Measurements from ENCODE around the gene EXOC3.

Gene EXOC3

DNA sequence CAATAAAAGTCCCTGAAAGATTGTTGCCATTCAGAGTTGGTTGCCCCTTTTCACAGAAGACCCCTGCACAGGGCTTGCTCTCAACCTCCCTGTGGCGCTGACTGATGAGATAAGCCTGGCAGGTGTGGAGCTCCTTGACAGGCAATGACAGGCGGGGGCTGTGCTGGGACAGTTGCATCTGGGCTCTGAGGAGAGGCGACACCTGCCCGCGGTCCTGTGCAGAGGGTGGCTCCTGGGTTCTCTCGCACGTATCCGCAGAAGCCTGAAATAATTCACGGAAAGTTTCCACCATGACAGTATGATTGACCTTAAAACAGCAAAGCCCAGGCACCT lies 19.8 kb upstream of the EXOC3 start:
- Histone ChIP-seq H3K4me3 (ENCODE audit: low read length) (no peak overlapping the region), H3K27ac (ENCODE audit: low read depth, low read length) (no peak overlapping the region), H3K4me1 (ENCODE audit: control insufficient read depth, insufficient read depth, low read length) (no peaks in the 10 kb centered on the region), H3K9ac (ENCODE audit: low read length) (no peak overlapping the region), H3K36me3 (ENCODE audit: control insufficient read depth, insufficient read depth, low read length) (no peaks in the 10 kb centered on the region), H3K27me3 (ENCODE audit: control insufficient read depth, insufficient read depth, low read length) (no peaks in the 10 kb centered on the region)

DNA sequence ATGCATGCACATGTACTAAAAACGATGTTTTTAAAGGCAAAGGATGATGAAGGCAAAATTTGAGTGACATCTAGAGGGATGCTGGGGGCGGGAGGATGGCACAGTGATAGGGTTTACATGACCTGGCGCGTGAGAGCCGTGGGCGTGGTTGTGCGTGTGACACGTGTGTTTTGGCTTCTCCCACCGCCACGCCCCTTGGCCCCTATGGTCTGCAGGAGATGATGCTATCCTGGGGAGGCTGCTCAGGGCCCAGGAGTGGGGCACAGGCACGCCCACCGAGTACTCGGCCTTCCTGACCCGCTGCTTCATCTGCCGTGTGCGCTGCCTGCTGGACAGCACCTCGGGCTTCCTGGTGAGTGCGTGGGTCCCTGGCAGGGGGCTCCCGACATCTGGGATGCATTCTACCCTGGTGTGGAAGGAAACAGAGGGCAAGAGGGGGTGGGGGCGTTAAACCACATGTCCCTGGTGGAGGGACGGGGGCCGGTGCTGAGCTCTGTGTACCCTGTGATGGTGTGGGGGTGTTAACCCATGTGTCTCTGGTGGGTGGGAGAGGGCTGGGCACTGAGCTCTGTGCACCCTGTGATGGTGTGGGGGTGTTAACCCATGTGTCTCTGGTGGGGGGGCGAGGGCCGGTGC lies 19.2 kb upstream of the EXOC3 start:
- Histone ChIP-seq H3K27me3 (ENCODE audit: control insufficient read depth, insufficient read depth, low read length) (no peaks in the 10 kb centered on the region), H3K4me1 (ENCODE audit: control insufficient read depth, insufficient read depth, low read length) (no peaks in the 10 kb centered on the region), H3K9ac (ENCODE audit: low read length) (no peak overlapping the region), H3K27ac (ENCODE audit: low read depth, low read length) (no peak overlapping the region), H3K36me3 (ENCODE audit: control insufficient read depth, insufficient read depth, low read length) (no peaks in the 10 kb centered on the region), H3K4me3 (ENCODE audit: low read length) (no peak overlapping the region)

DNA sequence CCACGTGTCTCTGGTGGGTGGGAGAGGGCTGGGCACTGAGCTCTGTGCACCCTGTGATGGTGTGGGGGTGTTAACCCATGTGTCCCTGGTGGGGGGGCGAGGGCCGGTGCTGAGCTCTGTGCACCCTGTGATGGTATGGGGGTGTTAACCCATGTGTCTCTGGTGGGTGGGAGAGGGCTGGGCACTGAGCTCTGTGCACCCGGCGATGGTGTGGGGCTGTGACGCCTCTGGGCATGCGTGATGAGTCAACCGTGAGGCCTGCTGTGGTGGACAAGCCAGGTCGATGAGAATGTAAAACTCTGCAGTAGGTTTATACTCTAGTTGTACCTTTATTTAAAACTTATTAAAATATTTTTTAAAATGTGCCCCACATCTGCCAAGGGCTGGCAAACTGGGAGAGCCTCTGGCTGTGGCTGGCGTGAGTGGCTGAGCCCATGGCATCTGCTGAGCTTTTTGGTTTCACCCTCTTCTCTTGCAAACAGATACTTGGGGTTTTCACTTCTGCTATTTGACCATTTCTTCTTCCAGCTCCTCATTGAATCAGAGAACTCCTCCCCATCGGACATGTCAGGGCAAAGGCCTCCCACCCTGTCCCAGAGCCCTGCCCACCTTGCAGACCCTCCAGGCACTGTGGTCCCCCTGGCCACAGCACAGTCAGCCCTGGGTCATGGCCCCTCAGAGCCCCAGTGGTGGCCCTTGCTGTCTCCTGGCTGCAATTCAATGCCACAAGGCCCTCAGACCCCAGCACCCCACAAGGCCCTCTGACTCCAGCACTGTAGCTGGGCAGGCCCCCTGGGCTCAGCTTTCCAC lies 18.5 kb upstream of the EXOC3 start:
- Histone ChIP-seq H3K4me1 (ENCODE audit: control insufficient read depth, insufficient read depth, low read length) (no peaks in the 10 kb centered on the region), H3K27me3 (ENCODE audit: control insufficient read depth, insufficient read depth, low read length) (no peaks in the 10 kb centered on the region), H3K27ac (ENCODE audit: low read depth, low read length) (no peak overlapping the region), H3K4me3 (ENCODE audit: low read length) (no peak overlapping the region), H3K36me3 (ENCODE audit: control insufficient read depth, insufficient read depth, low read length) (no peaks in the 10 kb centered on the region), H3K9ac (ENCODE audit: low read length) (no peak overlapping the region)

DNA sequence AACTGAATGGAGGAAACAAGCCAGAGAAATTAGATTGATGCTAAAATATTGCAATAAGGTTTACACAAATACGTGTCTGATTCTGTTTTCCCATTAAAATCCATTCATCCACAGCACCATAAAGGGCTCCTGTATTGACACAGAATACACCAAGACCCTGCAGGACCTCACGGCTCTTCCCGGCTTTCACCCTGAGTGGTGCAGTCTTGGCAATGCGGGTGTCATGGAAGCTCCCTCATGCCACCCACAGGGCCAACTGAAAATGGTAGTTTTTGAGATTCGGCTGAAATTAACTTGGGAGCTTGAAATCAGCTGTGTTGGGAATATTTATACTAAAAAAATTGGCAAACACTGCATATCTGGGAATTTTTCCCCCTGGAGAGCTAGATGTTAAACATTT lies 17.3 kb upstream of the EXOC3 start:
- Histone ChIP-seq H3K27ac (ENCODE audit: low read depth, low read length) (no peak overlapping the region), H3K36me3 (ENCODE audit: control insufficient read depth, insufficient read depth, low read length) (no peaks in the 10 kb centered on the region), H3K4me1 (ENCODE audit: control insufficient read depth, insufficient read depth, low read length) (no peaks in the 10 kb centered on the region), H3K4me3 (ENCODE audit: low read length) (no peak overlapping the region), H3K9ac (ENCODE audit: low read length) (no peak overlapping the region), H3K27me3 (ENCODE audit: control insufficient read depth, insufficient read depth, low read length) (no peaks in the 10 kb centered on the region)

DNA sequence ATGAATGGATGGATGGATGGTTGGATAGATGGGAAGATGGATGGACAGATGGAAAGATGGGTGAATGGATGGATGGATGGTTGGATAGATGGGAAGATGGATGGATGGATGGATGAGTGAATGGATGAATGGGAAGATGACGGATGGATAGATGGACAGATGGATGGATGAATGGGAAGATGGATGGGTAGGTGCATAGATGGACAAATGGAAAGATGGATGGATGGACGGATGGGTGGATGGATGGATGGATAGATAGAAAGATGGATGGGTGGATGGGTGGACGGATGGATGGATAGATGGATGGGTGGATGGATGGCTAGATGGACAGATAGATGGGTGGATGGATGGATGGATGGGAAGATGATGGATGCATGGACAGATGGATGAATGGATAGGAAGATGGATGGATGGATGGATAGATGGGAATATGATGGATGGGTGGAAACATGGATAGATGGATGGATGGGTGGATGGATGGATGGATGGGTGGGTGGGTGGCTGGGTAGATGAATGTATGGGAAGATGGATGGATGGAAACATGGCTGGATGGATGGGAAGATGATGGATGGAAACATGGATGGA lies 16.5 kb upstream of the EXOC3 start:
- no peaks in the 10 kb centered on the region for H3K27me3 ChIP-seq (ENCODE audit: control insufficient read depth, insufficient read depth, low read length)
- H3K36me3 ChIP-seq (ENCODE audit: control insufficient read depth, insufficient read depth, low read length), result no peaks in the 10 kb centered on the region
- no peak overlapping the region for H3K9ac ChIP-seq (ENCODE audit: low read length)
- H3K4me1 ChIP-seq (ENCODE audit: control insufficient read depth, insufficient read depth, low read length), result no peaks in the 10 kb centered on the region
- H3K27ac ChIP-seq (ENCODE audit: low read depth, low read length), result no peak overlapping the region
- no peak overlapping the region for H3K4me3 ChIP-seq (ENCODE audit: low read length)

DNA sequence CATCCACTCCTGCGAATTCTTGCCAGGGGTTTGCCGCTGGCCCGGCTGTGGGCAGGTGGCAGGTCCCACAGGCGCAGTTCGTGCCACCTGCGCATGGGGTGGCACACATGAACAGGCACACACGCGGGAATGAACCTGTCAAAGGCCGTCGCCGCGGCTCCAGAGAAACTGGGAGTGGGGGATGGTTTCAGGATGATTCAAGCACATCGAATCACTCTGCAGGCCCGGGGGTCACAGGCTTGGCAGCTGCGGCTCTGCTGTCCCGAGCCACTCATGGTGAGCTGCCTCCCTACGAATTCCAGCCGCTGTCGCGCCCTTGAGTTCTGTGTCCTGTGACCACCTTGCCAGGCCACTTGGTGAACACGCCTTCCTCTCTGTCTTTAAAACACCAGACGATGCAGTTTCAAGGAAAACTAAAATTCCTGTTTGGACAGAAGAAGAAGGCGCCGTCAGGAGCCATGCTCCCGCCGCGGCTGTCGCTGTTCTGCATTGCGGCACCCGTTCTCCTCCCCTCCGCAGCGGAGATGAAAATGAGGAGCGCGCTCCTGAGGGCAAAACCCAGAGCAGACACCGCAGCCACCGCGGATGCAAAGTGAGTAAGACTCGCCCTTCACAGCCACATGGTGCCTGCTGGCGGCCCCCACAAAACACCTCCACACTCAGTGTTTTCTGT lies 15.4 kb upstream of the EXOC3 start:
- Histone ChIP-seq H3K4me3 (ENCODE audit: low read length) (no peak overlapping the region), H3K27me3 (ENCODE audit: control insufficient read depth, insufficient read depth, low read length) (no peaks in the 10 kb centered on the region), H3K9ac (ENCODE audit: low read length) (no peak overlapping the region), H3K4me1 (ENCODE audit: control insufficient read depth, insufficient read depth, low read length) (no peaks in the 10 kb centered on the region), H3K27ac (ENCODE audit: low read depth, low read length) (no peak overlapping the region), H3K36me3 (ENCODE audit: control insufficient read depth, insufficient read depth, low read length) (no peaks in the 10 kb centered on the region)

DNA sequence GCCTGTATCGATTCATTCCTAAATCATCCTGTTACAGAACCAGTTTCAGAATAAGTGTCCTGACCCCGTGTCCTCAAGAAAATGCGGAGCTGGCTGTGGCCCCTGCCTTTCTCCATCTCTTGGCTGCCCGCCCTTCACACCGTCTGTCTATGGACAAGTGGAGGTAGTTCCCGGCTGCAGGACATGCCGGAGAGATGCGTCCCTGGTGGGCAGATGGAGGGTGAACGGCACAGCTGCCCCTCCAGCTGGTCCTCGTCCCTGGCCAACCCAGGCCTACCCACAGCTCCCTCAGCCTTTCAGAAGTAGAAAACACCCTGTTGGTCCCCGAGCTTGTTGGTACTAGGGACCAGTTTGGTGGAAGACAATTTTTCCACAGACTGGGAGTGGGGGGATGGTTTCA lies 14.8 kb upstream of the EXOC3 start:
- no peak overlapping the region for H3K9ac ChIP-seq (ENCODE audit: low read length)
- no peaks in the 10 kb centered on the region for H3K27me3 ChIP-seq (ENCODE audit: control insufficient read depth, insufficient read depth, low read length)
- no peak overlapping the region for H3K4me3 ChIP-seq (ENCODE audit: low read length)
- no peak overlapping the region for H3K27ac ChIP-seq (ENCODE audit: low read depth, low read length)
- no peaks in the 10 kb centered on the region for H3K4me1 ChIP-seq (ENCODE audit: control insufficient read depth, insufficient read depth, low read length)
- no peaks in the 10 kb centered on the region for H3K36me3 ChIP-seq (ENCODE audit: control insufficient read depth, insufficient read depth, low read length)

DNA sequence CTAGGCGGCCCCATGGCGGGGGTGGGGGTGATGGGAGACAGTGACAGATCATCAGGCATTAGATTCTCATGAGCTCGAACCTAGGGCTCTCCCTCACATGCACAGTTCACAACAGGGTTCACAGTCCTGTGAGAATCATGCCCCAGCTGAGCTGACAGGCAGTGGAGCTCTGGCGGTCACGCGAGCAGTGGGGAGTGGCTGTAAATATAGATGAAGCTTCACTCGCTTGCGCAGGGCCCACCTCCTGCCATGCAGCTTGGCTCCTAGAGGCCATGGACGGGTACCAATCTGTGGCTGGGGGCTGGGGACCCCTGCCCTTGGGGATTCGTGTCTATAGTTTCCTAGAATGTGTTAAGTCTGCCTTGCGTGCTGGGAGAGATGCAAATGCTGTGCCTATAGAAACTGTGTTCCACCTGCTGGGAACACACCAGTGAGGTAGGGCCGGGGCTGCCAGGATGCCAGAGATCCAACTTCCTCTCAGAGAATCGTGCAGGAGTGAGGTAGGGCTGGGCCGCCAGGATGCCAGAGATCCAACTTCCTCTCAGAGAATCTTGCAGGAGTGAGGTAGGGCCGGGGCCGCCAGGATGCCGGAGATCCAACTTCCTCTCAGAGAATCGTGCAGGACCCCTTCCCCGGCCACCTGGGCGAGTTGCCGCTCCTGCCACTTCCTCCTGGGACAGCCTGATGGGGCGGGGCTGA lies 14.1 kb upstream of the EXOC3 start:
- H3K9ac ChIP-seq (ENCODE audit: low read length), result no peak overlapping the region
- H3K27ac ChIP-seq (ENCODE audit: low read depth, low read length), result peak overlapping the region; percentile 65
- no peak overlapping the region for H3K4me3 ChIP-seq (ENCODE audit: low read length)
- H3K36me3 ChIP-seq (ENCODE audit: control insufficient read depth, insufficient read depth, low read length), result no peaks in the 10 kb centered on the region
- no peaks in the 10 kb centered on the region for H3K27me3 ChIP-seq (ENCODE audit: control insufficient read depth, insufficient read depth, low read length)
- H3K4me1 ChIP-seq (ENCODE audit: control insufficient read depth, insufficient read depth, low read length), result no peaks in the 10 kb centered on the region

DNA sequence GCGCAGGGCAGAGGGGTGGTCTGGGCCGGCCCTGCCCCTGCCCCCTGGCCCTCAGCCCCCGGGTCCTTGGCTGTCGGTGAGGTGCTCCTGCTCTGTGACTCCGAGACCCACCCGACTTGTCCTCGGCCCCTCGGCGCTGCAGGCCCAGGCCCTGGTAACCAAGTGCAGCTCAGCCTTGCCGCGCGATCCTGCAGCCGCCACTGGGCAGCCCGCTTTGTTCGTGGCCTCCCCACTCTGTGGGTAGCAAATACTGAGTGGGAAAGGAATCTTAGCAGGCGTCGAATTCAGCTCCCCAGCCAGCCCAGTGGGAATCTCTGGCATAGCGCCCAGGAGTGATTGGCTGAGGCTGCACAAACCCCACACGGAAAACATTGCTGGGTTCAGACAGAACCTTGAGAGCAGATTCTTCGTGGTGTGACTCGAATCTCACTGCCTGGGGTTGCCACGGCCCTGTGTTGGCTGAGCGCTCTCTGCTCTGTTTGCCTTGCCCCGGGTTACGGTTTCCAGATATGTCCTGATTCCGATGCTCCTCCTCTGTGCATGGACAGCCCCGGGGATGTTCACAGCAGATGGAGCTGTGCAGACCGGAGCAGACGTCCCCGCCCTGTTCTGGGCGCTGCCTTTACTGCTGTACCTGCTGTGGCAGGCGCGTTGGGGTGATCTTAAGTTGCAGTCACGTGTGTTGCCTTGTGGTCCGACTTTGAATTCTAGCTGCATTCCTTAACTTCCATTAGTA lies 13.4 kb upstream of the EXOC3 start:
- Histone ChIP-seq H3K27me3 (ENCODE audit: control insufficient read depth, insufficient read depth, low read length) (no peaks in the 10 kb centered on the region), H3K36me3 (ENCODE audit: control insufficient read depth, insufficient read depth, low read length) (no peaks in the 10 kb centered on the region), H3K4me1 (ENCODE audit: control insufficient read depth, insufficient read depth, low read length) (no peaks in the 10 kb centered on the region), H3K27ac (ENCODE audit: low read depth, low read length) (peak overlapping the region; percentile 65), H3K9ac (ENCODE audit: low read length) (no peak overlapping the region), H3K4me3 (ENCODE audit: low read length) (peak overlapping the region; percentile 1)

DNA sequence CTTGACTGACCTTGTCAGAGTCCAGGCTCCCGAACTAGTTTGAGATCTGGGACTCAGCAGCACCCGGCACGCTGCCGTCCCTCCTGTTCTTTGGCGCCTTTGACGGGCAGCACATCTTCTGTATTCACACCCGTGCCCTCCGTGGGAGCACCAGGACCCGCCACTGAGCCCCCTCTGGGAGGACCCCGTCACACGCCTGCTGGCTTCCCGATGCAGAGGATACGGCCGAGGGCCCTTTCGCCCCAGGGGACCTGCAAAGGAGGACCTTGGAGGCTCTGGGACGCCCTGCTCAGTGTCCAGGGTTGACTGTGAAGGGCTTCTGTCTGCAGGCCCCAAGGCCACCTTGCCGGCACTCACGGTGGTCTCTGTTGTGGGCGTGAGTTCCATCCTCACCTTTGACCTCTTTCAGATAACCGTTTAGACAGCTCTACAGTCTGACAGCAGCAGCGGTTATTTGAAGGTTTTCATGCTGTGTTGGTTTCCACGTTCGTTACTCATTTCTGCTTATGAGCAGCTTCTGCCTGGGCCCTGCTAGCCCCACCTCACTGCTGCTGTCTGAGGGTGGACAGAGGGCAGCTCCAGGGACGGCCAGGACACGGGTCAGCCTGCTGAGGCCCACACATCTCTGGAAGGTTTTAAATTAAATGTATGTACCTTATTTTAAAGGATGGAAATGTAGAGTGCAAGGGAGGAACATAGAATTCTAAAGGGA lies 12.6 kb upstream of the EXOC3 start:
- no peak overlapping the region for H3K9ac ChIP-seq (ENCODE audit: low read length)
- H3K4me3 ChIP-seq (ENCODE audit: low read length), result no peak overlapping the region
- H3K27me3 ChIP-seq (ENCODE audit: control insufficient read depth, insufficient read depth, low read length), result no peaks in the 10 kb centered on the region
- H3K27ac ChIP-seq (ENCODE audit: low read depth, low read length), result peak overlapping the region; percentile 11
- H3K36me3 ChIP-seq (ENCODE audit: control insufficient read depth, insufficient read depth, low read length), result no peaks in the 10 kb centered on the region
- H3K4me1 ChIP-seq (ENCODE audit: control insufficient read depth, insufficient read depth, low read length), result no peaks in the 10 kb centered on the region

DNA sequence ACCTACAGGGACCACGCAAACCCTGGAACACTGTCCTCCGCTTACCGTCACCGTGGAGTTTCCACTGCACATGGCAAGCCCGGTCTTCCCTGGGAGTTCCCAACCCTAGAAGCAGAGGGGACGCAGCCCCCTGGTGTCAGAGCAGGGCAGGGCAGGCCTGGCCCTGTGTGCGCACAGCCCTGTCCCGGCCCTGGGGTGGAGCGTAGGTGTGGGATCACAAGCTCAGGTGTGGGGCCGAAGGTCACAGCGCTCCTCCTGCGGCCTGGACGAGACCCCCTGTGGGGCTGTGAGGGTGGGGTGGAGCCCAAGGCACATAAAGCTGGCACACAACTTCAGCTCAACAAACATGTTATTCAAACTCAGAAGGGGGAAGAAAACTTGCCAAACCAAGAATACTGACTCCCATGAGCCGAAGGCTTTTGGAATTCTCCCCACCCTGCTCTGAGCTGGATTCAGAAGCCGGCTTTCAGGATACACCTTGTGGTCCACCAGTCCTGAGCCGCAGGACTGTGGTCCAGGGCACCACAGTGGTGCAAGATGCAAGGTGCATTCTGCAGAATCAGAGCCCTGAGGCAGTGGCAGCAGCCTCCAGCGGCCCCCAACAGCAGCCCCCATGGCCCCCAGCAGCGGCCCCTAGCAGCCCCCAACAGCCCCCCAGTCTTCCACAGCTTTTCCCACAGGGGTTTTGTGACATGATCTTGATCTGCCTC lies 11.8 kb upstream of the EXOC3 start:
- H3K9ac ChIP-seq (ENCODE audit: low read length), result no peak overlapping the region
- H3K36me3 ChIP-seq (ENCODE audit: control insufficient read depth, insufficient read depth, low read length), result no peaks in the 10 kb centered on the region
- no peak overlapping the region for H3K27ac ChIP-seq (ENCODE audit: low read depth, low read length)
- no peaks in the 10 kb centered on the region for H3K4me1 ChIP-seq (ENCODE audit: control insufficient read depth, insufficient read depth, low read length)
- no peaks in the 10 kb centered on the region for H3K27me3 ChIP-seq (ENCODE audit: control insufficient read depth, insufficient read depth, low read length)
- no peak overlapping the region for H3K4me3 ChIP-seq (ENCODE audit: low read length)

Data from rectal smooth muscle tissue (tissue), 1 donor.